ENCODE results near the gene CRK.
"Not testable (repeated sequence)": the region's sequence is repeated elsewhere in the genome, so short reads cannot be mapped to it uniquely, and the experiment has no call there.

The CRK gene

DNA sequence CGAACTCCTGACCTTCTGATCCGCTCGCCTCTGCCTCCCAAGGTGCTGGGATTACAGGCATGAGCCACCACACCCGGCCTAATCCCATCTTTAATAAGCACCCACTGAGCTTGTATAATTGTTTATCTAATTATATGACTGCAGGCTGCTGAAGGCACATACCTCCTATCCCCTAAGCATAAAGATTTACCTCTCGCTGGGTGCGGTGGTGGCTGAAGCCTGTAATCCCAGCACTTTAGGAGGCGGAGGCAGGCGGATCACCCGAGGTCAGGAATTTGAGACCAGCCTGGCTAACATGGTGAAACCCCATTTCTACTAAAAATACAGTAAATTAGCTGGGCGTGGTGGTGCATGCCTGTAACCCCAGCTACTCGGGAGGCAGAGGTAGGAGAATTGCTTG is 35.9 kb downstream of the CRK start:
- DNase-seq: no peak

DNA sequence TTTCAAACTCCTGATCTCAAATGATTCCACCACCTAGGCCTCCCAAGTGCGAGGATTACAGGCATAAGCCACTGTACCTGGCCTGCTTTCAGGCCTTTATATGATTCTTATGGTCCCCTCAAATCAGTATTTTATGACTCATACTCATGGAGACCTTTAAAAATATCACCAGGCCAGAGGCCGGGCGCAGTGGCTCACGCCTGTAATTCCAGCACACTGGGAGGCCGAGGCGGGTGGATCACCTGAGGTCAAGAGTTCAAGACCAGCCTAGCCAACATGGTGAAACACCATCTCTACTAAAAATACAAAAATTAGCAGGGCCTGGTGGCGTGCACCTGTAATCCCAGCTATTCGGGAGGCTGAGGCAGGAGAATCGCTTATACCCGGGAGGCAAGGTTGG is 37.6 kb downstream of the CRK start:
- DNase-seq: not testable (repeated sequence)

DNA sequence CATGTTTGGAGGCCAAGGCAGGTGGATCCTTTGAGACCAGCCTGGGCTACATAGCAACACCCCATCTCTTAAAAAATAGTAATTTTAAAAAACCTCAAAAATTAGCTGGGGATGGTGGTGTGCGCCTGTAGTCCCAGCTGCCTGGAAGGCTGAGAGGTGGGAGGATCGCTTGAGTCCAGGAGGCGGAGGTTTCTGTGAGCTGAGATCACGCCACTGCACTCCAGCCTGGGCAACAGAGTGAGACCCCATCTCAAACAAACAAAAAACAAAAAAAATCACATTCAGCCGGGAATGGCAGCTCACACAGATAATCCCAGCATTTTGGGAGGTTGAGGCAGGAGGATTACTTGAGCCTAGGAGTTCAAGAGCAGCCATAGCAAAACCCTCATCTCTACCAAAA is 39.6 kb downstream of the CRK start:
- no peak for DNase-seq

DNA sequence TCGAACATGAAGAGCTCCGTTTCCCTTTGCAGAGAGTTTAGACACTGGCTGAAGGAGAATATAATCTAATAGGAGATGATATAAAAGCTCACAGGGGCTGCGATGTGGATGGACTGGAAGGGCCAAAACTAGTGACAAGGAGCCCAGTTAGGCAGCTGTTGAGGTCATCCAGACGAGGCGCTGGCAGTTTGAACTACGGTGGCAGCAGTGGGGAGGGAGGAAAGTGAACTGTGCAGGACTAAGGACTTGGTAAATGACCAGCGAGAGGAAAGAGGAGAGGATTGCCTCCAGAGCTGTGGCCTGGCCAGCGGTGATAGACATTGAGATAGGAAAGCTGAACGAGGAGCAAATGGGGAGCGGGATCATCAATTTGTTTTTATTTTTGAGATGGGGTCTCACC is 41.4 kb downstream of the CRK start:
- no peak for DNase-seq

DNA sequence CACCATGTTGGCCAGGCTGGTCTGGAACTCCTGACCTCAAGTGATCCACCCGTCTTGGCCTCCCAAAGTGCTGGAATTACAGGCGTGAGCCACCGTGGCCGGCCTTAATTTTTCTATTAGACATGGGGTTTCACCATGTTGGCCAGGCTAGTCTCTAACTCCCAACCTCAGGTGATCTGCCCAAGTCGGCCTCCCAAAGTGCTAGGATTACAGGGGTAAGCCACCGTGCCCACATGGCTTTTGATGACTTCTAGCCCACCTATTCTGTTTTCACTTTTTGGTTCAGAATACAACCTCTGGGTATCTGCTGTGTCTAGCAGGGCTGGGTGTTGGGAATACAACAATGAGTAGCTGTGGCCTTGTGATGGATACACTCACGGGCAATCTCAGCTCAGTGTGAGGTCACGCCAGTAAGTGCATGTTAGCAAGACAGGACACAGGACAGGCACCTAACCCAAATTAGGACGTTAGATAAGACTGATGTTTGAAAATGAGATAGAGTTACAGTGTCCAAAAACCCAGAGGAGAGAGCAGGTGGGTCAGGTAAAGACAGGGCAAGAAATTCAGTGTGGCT is 41.9 kb downstream of the CRK start:
- DNase-seq: no peak

DNA sequence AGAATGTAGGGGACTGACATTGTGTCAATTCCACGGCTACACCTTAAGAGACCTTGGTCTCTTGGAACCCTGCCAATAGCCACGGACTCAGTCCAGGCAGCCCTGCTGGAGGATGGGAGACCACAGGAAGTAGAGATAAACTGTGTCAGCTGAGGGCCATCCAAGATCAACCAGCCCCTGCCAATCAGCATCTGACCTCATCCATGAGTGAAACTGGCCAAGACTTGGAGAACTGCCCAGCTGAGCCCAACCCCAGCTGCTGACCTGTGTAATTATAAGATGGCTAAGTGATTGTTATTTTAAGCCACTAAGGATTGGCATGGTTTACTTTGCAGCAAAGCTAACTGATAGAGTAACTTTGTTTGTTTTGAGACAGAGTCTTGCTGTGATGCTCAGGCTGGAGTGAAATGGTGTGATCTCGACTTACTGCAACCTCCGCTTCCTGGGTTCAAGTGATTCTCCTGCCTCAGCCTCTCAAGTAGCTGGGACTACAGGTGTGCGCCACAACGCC is 42.7 kb downstream of the CRK start:
- peak; percentile 63 for DNase-seq

DNA sequence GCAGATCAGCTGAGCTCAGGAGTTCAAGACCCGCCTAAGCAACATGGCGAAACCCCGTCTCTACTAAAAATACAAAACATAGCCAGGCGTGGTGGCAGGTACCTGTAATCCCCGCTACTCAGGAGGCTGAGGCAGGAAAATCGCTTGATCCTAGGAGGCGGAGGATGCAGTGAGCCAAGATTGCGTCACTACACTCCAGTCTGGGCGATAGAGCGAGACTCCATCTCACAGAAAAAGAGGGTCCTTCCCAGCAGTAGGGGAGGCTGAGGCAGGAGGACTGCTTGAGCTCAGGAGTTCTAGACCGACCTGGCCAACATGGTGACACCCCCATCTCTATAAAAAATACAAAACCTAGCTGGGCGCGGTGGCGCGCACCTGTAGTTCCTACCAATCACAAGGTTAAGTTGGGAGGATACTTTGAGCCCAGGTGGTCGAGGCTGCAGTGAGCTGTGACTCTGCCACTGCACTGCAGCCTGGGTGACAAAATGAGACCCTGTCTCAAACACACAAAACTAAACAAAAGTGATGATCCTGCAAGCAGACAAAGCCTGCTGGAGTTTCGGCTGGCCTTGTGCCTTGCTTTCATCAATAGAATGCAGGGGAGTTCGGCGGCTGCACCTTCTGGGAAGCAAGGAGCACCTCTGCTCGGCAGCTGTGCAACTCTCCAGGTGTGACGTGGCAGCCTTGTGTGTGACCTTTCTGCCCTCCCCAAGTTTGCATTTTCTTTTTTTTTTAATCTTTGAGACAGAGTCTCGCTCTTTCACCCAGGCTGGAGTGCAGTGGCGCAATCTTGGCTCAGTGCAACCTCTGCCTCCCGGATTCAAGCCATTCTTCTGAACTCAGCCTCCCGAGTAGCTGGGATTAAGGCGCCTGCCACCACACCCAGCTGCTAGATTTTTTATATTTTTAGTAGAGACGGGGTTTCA is 43.6 kb downstream of the CRK start:
- peak; percentile 4 for DNase-seq

DNA sequence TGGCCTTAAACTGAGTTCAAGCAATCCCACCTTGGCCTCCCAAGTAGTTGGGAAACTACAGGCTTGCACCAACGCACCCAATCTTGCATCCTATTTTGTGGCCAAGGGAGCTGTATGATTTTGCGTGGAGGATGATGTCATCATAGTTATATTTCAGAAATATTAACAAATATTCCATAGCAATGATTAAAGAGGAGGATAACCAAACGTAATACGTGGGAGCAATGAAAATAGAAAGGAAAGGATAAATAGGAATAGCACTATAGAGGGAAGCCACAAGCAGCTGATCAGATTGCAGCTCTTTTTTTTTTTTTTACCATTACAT is 53.8 kb downstream of the CRK start:
- DNase-seq: no peak

DNA sequence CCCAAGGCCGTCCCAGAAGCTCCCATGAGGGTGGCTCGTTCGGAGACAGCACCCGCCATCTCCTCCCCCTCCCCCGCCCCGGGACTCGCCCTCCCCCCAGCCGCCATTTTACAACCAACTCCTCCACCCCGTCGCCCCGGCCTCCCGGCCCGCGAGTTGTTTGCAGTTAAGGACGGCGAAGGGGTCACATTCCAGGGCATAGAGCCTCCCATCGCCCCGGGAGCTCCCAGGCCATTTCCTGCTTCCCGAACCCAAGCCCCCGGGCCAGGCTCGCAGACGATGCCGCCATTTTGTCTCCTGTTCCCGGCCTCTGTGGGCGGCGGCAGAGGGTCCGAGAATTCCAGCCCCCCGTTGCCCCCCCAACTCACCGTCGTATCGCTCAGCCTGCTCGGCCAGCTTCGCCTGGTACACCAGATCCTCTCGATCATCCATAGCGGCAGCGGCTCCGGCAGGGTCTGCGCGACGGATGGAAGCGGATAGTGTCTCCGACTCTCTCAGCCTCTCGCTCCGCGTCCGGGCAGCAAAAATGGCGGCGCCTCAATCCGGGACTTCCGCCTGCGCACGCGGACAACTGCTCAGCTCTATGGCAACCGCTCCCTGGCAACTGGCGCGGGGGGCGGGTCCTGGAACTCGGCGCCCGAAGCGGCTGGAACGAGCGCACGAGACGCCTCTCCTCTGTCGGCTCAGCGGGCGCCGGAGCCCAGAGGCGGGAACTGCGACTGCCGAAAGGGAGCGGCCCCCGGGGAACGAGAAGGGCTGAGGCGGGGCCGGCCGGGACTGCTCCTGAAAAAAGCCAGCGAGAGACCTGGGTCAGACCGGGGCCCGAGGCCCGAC is 56.1 kb downstream of the CRK start, which contains the start of gene YWHAE:
TSS of gene YWHAE (minus strand) at position 544 of the 834 bp plus-strand sequence. CDS start at position 432, 112 bp downstream.
- DNase-seq: peak; percentile 95

DNA sequence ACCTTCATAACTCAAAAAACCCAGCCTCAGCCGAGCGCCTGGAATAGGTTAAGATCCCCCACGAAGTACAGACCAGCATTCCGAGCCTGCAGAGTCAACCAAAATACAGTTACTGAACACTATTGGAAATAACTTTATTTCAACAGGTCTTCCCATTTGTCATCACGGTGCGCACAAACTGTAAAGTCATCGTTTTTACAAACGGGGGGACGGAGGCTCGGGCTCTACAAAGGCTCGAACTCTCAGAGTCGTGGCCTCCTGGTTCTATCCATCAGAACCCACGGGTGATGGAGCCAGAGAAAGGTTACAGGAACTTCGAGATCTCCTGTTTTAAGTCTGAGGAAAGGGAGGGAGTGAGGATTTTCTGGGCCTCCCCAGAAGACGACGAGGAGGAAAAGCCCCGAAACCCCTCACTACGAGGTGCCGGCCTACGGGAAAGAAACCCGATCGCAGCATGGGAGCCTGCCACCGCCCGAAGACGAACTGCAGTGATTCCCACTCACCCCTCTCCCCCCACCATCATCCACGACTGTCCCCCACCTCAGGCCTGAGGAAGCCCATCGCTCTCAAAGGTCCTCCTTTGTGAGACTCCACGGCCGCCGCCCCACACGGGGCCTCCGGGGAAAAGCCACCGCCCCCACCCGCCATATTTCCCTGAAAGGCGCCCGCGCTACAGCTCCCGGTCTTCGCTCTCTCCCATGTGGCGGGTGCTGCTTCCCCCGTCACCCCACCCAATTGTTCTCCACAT is 56.9 kb downstream of the CRK start:
- peak; percentile 70 for DNase-seq

DNA sequence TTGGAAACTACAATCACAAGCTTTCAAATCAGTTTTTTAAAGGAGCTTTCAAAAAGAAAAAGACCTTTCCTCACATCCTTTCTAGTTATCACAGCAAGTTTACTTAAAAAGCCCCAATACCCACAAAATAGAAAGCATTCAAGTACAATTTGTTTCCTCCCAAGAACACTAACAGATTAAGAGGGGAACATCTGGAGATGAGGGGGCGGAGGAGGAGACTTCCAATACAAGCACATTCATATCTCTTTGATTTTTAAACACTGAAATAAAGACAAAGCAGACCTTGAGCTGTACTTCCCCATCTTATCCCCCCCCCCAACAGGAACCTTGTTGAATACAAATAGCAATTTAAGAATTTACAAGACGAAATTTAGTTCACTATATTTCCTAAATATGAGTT is 58.0 kb downstream of the CRK start:
- no peak for DNase-seq

DNA sequence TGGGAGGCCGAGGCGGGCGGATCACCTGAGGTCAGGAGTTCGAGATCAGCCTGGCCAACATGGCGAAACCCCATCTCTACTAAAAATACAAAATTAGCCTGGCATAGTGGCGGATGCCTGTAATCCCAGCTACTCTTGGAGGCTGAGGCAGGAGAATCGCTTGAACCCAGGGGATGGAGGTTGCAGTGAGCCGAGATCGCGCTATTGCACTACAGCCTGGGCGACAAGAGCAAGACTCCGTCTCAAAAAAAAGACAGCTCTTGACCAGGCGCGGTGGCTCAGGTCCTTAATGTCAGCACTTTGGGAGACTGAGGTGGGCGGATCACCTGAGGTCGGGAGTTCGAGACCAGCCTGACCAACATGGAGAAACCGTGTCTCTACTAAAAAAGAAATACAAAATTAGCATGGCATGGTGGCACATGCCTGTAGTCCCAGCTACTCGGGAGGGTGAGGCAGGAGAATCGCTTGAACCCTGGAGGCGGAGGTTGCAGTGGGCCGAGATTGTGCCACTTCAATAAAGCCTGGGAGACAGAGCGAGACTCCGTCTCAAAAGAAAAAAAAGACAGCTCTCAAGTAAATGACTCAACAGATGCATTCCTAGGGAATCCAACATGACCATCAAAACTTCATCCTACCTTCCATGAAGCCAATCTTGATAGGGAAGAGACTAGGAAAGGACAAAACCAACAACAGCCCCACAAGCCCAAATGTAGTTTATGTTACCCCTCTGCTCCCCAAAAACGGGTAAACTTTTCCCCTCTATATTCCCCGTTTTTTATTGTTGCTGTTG is 60.0 kb downstream of the CRK start:
- not testable (repeated sequence) for DNase-seq

DNA sequence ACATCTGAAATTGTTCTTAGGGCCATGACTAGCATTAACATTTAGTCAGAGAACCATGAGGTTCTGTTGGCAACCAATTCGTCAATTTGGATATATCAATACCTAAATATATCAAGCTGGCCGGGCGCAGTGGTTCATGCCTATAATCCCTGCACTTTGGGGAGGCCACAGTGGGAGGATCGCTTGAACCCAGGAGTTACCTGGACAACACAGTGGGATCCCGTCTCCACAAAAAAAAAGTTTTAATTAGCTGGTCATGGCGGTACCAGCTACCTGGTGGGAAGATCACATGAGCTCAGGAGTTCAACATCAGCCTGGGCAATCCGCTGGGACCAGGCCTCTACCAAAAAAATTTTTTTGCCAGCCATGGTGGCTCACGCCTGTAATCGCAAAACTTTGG is 64.5 kb downstream of the CRK start:
- DNase-seq: no peak

DNA sequence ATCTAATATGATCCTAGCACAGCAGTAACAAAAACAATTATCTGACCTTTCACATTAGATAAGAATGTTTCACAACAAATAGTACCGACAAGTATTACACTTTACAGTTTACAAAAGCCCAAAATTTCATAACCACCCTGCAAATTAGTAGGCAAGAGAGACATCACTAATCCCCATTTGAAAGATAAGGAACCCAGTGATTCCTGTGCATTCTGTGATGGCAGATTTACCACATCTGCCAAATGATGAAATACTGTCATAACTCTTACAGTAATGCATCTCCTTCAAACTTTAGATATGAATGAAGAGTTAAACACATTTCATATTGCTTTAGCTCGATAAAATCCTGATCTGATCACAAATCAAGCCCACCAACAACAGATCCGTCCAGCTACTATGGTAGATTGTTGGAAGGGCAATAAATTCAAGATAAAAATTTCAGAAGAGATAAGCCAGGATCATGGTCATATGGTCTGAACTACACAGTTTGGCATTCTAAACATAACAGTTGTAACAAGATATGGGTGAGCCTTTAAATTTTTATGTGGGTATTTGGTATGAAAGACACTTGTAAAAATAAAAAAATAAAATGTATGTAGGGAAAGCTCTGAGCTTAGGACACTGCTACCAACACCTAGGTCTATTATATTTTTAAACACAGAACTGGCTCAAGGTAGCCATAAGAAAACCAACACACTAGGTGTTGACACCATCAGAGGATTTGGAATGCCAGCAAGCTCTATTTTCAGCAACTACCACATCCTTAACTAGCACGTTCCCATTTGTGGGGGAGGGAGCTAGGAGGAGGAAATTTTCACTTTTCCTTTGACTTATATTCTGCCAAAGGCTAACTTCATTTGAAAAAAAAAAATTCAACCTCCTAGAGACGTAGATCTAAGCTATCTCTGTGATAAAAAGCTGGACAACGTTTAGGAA is 65.3 kb downstream of the CRK start:
- DNase-seq: no peak

DNA sequence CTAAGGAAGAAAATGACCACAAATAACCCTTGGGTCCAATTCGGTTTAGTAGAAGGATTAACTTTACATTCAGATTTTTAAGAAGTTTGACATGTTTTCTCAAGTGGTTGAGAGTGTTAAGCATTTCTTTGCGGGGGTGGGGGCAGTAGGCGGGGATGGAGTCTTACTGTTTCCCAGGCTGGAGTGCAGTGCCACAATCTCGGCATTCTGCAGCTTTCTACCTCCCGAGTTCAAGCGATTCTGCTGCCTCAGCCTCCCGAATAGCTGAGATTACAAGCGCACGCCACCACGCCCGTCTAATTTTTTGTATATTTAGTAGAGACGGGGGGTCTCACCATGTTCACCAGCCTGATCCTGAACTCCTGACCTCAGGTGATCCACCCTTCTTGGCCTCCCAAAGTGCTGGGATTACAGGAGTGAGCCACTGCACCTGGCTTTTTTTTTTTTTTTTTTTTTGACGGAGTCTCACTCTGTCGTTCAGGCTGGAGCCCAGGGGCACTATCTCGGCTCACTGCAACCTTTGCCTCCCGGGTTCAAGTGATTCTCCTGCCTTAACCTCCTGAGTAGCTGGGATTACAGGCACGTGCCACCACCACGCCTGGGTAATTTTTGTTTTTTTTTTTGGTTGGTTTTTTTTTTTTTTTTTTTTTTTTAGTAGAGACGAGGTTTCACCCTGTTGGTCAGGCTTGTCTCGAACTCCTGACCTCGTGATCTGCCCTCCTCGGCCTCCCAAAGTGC is 68.4 kb downstream of the CRK start:
- DNase-seq: not testable (repeated sequence)

DNA sequence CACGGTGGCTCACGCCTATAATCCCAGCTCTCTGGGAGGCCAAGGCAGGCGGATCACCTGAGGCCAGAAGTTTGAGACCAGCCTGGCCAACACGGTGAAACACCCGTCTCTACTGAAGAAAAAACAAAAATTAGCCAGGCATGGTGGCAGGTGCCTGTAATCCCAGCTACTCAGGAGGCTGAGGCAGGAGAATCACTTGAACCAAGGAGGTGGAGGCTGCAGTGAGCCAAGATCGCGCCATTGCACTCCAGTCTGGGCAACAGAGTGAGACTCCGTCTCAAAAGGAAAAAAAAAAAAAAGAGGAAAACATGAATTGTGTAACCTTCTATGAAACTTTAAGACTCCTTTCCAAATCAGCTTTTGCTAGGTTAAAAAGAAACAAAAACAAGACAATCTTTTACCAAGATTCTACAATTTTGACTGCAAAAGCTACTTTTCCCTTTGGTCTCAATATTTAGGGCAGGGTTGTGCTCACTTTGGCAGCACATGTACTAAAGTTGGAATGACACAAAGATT is 69.3 kb downstream of the CRK start:
- DNase-seq: not testable (repeated sequence)

DNA sequence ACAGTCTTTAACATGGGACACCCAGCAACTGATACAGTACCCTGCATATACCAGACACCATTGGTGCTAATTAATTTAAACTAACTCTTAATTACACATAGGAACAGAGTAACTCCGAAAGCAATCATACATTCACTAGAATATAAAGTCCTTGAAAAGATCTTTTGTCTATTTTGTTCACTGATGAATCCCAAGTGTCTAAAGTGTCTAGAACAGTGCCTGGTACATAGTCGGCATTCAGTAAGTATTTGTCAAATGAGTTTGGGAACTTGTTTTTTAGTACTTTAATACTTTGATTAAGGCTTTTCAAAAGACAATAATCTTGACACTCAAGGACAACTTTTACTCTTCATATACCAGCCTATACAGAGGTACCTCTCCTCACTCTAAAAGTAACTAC is 69.8 kb downstream of the CRK start:
- DNase-seq: no peak

DNA sequence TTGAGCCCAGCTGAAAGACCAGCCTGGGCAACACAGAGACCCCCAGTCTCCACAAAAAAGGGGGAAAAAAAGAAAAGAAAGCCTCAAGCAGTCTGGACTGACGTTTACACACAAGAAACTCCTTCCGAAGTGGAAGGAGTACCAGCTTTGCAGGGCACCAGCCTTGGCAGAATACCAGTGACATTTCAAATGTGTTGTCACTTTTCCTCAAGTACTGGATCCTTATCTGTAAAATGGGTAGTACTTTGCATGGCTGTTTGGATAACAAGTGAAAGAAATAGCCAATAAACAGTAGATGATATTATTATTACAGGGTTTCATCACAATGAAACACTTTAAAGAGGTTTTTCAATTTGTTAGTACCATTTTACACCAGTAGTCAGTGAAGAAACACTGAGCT is 70.2 kb downstream of the CRK start:
- no peak for DNase-seq

DNA sequence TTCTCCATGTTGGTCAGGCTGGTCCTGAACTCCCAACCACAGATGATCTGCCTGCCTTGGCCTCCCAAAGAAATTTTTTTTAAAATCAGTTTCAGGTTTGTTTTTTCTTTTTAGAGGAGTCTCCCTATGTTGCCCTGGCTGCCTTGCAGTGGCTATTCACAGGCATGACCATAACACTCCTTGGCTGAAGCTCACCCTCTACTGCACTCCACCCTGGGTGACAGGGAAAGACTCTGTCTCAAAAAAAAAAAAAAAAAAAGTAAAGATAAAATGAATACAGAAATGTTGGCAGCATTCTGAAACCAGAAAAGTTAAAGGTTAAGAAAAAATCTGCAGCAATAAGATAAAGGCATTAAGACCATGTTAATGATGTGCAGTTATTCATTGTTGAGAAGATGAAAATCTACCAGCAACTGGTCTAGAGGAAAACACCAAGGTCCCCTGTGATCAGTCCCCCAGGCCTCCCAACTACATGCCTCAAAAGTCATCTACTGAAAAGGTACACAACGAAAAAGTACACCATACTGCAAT is 71.1 kb downstream of the CRK start:
- DNase-seq: no peak
